ENCODE measurements around the gene LGMN.

LGMN gene

DNA sequence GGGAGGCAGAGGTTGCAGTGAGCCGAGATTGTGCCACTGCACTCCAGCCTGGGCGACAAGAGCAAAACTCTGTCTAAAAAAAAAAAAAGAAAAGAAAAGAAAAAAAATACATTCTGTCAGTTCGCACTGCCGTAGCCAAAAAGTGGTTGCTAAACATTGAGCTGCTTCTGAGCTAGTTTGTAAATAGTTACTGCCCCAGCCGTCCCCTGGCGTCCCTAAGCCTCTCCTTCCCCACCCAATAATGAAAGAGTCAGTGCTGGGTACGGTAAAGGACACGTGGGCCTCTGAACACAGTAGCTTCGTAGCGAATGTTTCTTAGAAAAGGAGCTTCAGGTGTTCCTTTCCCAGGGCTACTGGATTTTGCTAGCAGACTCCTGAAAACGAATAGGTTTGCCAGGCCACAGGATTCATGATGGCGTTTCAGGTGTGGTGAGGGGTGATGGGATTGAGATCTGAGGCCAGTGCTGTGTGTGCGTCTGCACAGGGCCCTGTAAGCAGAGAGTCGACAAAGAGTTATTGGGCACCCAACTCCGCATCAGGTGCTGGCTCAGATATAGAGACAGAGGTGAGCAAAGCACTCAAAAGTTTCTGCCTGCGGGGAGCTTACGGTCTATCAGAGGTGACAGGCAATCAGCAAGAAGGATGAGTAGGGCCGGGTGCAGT lies 94.1 kb downstream of the LGMN start:
- DNase-seq (ENCODE audit: low read depth, low spot score): no peak

Data from ELF-1 (cell line).